GM12878 (cell line): ENCODE data around the gene LYPLA2. TPM values are rescaled to one million over a fixed set of nuclear protein-coding genes. Genes with fewer than 3 reads are reported as not detected.

Experiments used
- CHD1 ChIP-seq: IDR thresholded peaks from 2 replicates; pipeline ENCODE4 v1.6.1; 2012; ENCODE audit warnings: low read depth, low read length, improper control_type of control experiment
- EED ChIP-seq: sonication (generic); IDR thresholded peaks from 2 replicates; pipeline ENCODE4 v1.6.1; 2016; ENCODE audit warnings: antibody characterized with exemption, low read depth
- EP300 ChIP-seq, 2 experiments: fragments of 150-350 bp in 1 of 2; IDR thresholded peaks; 2 replicates each; pipeline ENCODE4 v1.6.1; 2011 to 2012; ENCODE audit warnings: low read depth in 2 of 2, low read length in 2 of 2, borderline replicate concordance in 1 of 2, improper control_type of control experiment in 1 of 2, inconsistent platforms in 1 of 2; ENCODE audit not compliant: control insufficient read depth in 1 of 2
- IKZF1 ChIP-seq: fragments of 450-650 bp; conservative IDR thresholded peaks from 2 replicates; pipeline ENCODE4 v1.6.1; 2017; ENCODE audit warnings: antibody characterized with exemption, mild to moderate bottlenecking
- JUNB ChIP-seq: IDR thresholded peaks from 2 replicates; pipeline ENCODE4 v1.6.1; 2016; ENCODE audit warnings: antibody characterized with exemption, mild to moderate bottlenecking
- KLF5 ChIP-seq: fragments of 450-650 bp; IDR thresholded peaks from 2 replicates; pipeline ENCODE4 v1.6.1; 2014; ENCODE audit warnings: mild to moderate bottlenecking; ENCODE audit not compliant: partially characterized antibody
- MEF2B ChIP-seq: fragments of 450-650 bp; IDR thresholded peaks from 2 replicates; pipeline ENCODE4 v1.6.1; 2018; ENCODE audit warnings: mild to moderate bottlenecking, moderate library complexity; ENCODE audit not compliant: partially characterized antibody, poor library complexity, severe bottlenecking
- MXI1 ChIP-seq: fragments of 150-350 bp; IDR thresholded peaks from 2 replicates; pipeline ENCODE4 v1.6.1; 2011; ENCODE audit warnings: low read depth, mild to moderate bottlenecking, inconsistent platforms, low read length, improper control_type of control experiment
- MYB ChIP-seq: fragments of 150-350 bp; IDR thresholded peaks from 2 replicates; pipeline ENCODE4 v1.6.1; 2014; ENCODE audit warnings: mild to moderate bottlenecking, low read depth, low read length, borderline replicate concordance
- PAX5 ChIP-seq: IDR thresholded peaks from 2 replicates; pipeline ENCODE4 v1.6.1; 2011; ENCODE audit warnings: low read depth, low read length, borderline replicate concordance
- PAX8 ChIP-seq: fragments of 450-650 bp; IDR thresholded peaks from 2 replicates; pipeline ENCODE4 v1.6.1; 2017; ENCODE audit warnings: mild to moderate bottlenecking, moderate library complexity
- POLR2A ChIP-seq: IDR thresholded peaks from 2 replicates; pipeline ENCODE4 v1.6.1; 2011; ENCODE audit warnings: low read depth, mild to moderate bottlenecking, low read length
- POLR2AphosphoS5 ChIP-seq: IDR thresholded peaks from 2 replicates; pipeline ENCODE4 v1.6.1; 2011; ENCODE audit warnings: mild to moderate bottlenecking, low read length, inconsistent platforms
- SMC3 ChIP-seq: IDR thresholded peaks from 2 replicates; pipeline ENCODE4 v1.6.1; 2011; ENCODE audit warnings: low read length, improper control_type of control experiment, borderline replicate concordance
- SPI1 ChIP-seq: IDR thresholded peaks from 2 replicates; pipeline ENCODE4 v1.6.1; 2011; ENCODE audit warnings: low read depth, mild to moderate bottlenecking, low read length, moderate library complexity, borderline replicate concordance; ENCODE audit not compliant: insufficient read depth
- TCF3 ChIP-seq: IDR thresholded peaks from 2 replicates; pipeline ENCODE4 v1.6.1; 2012; ENCODE audit warnings: low read depth, mild to moderate bottlenecking, low read length, borderline replicate concordance; ENCODE audit not compliant: insufficient read depth
- YBX1 ChIP-seq: fragments of 450-650 bp; IDR thresholded peaks from 2 replicates; pipeline ENCODE4 v1.6.1; 2016; ENCODE audit warnings: antibody characterized with exemption
- ZBED1 ChIP-seq: IDR thresholded peaks from 2 replicates; pipeline ENCODE4 v1.6.1; 2016; ENCODE audit warnings: borderline replicate concordance
- polyA plus RNA-seq, 11 experiments: library from polyadenylated mRNA; depleted of rRNA in 4 of 11; unstranded in 6 of 11; stranded (reverse) in 5 of 11; fragments of >200 nt; fragmentation: Nextera tagmentation in 4 of 11; fragmentation: Illumina TruSeq in 1 of 11; extraction: Ambion mirVana in 4 of 11; extraction: Trizol in 1 of 11; gene quantifications; 1 replicate in 1 of 11; 2 replicates in 10 of 11; pipeline versions ENCODE4 v1.2.1 to v1.2.3, GENCODE V29; 2011 to 2016; ENCODE audit warnings: inconsistent platforms in 2 of 11, missing spikeins in 2 of 11, low read depth in 1 of 11
- total RNA-seq, 4 experiments: library from RNA; depleted of rRNA in 3 of 4; stranded (reverse); fragments of >200 nt in 3 of 4; fragmentation: Illumina TruSeq in 1 of 4; extraction: Trizol in 1 of 4; gene quantifications; 2 replicates each; pipeline versions ENCODE4 v1.2.1 to v1.2.3, GENCODE V29; 2013 to 2021
- TF ChIP-seq, protein P1 (sequence below): IDR thresholded peaks from 2 replicates; pipeline ENCODE4 v1.6.1; 2011; ENCODE audit warnings: low read depth, mild to moderate bottlenecking, low read length, moderate library complexity, borderline replicate concordance; ENCODE audit errors: extremely low read depth
- TF ChIP-seq, protein P2 (sequence below): fragments of 450-650 bp; conservative IDR thresholded peaks from 2 replicates; pipeline ENCODE4 v1.6.1; 2017; ENCODE audit warnings: mild to moderate bottlenecking, moderate library complexity
- TF ChIP-seq, protein P3 (sequence below): fragments of 450-650 bp; IDR thresholded peaks from 2 replicates; pipeline ENCODE4 v1.6.1; 2017; ENCODE audit warnings: mild to moderate bottlenecking, low read depth, inconsistent platforms; ENCODE audit not compliant: poor library complexity, severe bottlenecking
- TF ChIP-seq, protein P4 (sequence below): IDR thresholded peaks from 2 replicates; pipeline ENCODE4 v1.6.1; 2012; ENCODE audit warnings: low read depth, low read length, improper control_type of control experiment
- TF ChIP-seq, protein P5 (sequence below): fragments of 450-650 bp; IDR thresholded peaks from 2 replicates; pipeline ENCODE4 v1.6.1; 2016; ENCODE audit warnings: mild to moderate bottlenecking

LYPLA2 gene
- total and polyA plus RNA-seq, 10 of the 15 experiments (the other 5 are each of a cell fraction or from before 2014, with no cell fraction given) = 2.7 to 129 (median 62.3) TPM

DNA sequence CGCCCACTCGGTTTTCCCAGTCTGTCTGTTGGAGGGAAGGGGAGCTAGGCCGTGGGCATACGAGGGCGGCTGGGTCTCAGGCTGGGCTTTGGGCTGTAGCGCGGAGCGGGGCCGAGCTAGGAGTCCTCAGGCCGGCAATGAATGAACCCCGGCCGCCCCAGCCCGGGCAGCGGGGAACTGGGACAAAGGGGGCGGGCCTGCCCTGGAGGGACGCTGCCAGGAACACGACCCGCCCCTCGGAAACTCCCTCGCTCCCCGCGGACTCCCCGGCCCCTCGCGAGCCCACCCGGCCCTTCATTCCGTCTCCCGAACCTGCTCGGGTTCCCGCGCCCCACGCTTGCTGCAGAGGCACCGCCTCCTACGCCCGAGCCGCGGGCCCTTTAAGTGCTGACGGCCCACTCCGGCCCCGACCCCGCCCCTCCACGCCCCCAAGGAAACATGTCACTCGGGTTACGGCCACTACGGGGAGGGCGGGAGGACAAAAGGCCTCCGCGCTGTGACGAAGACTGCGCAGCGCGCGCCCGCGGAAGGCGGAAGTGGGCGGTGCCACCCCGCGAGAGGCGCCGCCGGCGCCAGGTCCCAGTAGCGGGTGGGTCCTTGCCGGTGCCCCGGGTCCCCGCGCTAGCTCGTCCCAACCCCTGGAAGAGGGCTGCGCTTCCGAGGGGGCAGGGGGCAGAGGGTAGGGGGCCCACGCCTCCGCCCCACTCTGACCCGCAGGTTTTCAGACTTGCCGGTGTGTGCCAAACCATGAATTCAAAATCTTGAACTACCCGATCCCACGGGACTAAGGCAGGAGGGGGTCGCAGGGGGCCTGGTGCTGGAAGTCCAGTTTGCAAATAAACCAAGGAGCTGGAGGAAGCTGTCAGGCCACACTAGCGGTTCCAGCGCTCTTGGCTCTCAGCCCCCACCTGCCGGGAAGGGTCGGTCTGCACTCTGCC, 9.7 kb downstream of the LYPLA2 start, which contains the start of gene GALE (continued):
- TF ChIP-seq PAX5 = 0 out of 2 replicates have a peak, but pooled peaks have one; percentile 17
- TF ChIP-seq CHD1 = no peak
- TF ChIP-seq EED = 0 out of 2 replicates have a peak, but pooled peaks have one; percentile 37
- TF ChIP-seq, protein P1, sequence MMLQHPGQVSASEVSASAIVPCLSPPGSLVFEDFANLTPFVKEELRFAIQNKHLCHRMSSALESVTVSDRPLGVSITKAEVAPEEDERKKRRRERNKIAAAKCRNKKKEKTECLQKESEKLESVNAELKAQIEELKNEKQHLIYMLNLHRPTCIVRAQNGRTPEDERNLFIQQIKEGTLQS = no peak
- TF ChIP-seq, protein P2, sequence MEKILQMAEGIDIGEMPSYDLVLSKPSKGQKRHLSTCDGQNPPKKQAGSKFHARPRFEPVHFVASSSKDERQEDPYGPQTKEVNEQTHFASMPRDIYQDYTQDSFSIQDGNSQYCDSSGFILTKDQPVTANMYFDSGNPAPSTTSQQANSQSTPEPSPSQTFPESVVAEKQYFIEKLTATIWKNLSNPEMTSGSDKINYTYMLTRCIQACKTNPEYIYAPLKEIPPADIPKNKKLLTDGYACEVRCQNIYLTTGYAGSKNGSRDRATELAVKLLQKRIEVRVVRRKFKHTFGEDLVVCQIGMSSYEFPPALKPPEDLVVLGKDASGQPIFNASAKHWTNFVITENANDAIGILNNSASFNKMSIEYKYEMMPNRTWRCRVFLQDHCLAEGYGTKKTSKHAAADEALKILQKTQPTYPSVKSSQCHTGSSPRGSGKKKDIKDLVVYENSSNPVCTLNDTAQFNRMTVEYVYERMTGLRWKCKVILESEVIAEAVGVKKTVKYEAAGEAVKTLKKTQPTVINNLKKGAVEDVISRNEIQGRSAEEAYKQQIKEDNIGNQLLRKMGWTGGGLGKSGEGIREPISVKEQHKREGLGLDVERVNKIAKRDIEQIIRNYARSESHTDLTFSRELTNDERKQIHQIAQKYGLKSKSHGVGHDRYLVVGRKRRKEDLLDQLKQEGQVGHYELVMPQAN = peak; percentile 68
- 0 out of 2 replicates have a peak, but pooled peaks have one; percentile 52 for TF ChIP-seq TCF3
- TF ChIP-seq, protein P3, sequence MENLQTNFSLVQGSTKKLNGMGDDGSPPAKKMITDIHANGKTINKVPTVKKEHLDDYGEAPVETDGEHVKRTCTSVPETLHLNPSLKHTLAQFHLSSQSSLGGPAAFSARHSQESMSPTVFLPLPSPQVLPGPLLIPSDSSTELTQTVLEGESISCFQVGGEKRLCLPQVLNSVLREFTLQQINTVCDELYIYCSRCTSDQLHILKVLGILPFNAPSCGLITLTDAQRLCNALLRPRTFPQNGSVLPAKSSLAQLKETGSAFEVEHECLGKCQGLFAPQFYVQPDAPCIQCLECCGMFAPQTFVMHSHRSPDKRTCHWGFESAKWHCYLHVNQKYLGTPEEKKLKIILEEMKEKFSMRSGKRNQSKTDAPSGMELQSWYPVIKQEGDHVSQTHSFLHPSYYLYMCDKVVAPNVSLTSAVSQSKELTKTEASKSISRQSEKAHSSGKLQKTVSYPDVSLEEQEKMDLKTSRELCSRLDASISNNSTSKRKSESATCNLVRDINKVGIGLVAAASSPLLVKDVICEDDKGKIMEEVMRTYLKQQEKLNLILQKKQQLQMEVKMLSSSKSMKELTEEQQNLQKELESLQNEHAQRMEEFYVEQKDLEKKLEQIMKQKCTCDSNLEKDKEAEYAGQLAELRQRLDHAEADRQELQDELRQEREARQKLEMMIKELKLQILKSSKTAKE = no peak
- TF ChIP-seq YBX1 = no peak
- peak; percentile 66 for TF ChIP-seq MXI1
- TF ChIP-seq ZBED1 = no peak
- TF ChIP-seq MEF2B = peak; percentile 33
- peak; percentile 72; the same call in 1 of the 2 replicates for TF ChIP-seq SPI1
- no peak for TF ChIP-seq EP300 (IDR thresholded peaks at IDR 0.05; ENCODE audit: borderline replicate concordance in 1 of 2, control insufficient read depth in 1 of 2, low read depth in 2 of 2, low read length in 2 of 2)
- peak; percentile 83 for TF ChIP-seq POLR2A
- TF ChIP-seq, protein P4, sequence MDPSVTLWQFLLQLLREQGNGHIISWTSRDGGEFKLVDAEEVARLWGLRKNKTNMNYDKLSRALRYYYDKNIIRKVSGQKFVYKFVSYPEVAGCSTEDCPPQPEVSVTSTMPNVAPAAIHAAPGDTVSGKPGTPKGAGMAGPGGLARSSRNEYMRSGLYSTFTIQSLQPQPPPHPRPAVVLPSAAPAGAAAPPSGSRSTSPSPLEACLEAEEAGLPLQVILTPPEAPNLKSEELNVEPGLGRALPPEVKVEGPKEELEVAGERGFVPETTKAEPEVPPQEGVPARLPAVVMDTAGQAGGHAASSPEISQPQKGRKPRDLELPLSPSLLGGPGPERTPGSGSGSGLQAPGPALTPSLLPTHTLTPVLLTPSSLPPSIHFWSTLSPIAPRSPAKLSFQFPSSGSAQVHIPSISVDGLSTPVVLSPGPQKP = peak; percentile 85
- TF ChIP-seq JUNB = no peak
- no peak for TF ChIP-seq KLF5
- no peak for TF ChIP-seq MYB
- TF ChIP-seq POLR2AphosphoS5 = peak; percentile 74; the same call in 1 of the 2 replicates
- TF ChIP-seq IKZF1 = peak; percentile 65; the same call in 1 of the 2 replicates
- TF ChIP-seq PAX8 = no peak
- no peak for TF ChIP-seq SMC3
- TF ChIP-seq, protein P5, sequence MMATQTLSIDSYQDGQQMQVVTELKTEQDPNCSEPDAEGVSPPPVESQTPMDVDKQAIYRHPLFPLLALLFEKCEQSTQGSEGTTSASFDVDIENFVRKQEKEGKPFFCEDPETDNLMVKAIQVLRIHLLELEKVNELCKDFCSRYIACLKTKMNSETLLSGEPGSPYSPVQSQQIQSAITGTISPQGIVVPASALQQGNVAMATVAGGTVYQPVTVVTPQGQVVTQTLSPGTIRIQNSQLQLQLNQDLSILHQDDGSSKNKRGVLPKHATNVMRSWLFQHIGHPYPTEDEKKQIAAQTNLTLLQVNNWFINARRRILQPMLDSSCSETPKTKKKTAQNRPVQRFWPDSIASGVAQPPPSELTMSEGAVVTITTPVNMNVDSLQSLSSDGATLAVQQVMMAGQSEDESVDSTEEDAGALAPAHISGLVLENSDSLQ = peak; percentile 82
